Prostate gland (tissue), 2 donors: Measurements from ENCODE around the gene ETFB.

Source experiments
- POLR2A ChIP-seq: fragments of 450-650 bp; IDR thresholded peaks from one replicate; pipeline ENCODE4 v1.6.1; 2016; ENCODE audit warnings: antibody characterized with exemption, mild to moderate bottlenecking
- POLR2AphosphoS5 ChIP-seq: sonication (generic); formaldehyde crosslinking; IDR thresholded peaks from one replicate; pipeline ENCODE4 v1.6.1; 2017; ENCODE audit warnings: antibody characterized with exemption
- TF ChIP-seq, protein P1 (sequence below), 4 experiments: fragments of 200-600 bp in 2 of 4; fragments of 450-650 bp in 2 of 4; sonication (generic) in 2 of 4; IDR thresholded peaks; 1 replicate in 3 of 4; 2 replicates in 1 of 4; pipeline ENCODE4 v1.5.1; 2016 to 2019; ENCODE audit warnings: antibody characterized with exemption in 4 of 4, mild to moderate bottlenecking in 2 of 4, moderate library complexity in 2 of 4

GRCh38 chr19:51351266-51351990 lies 14.8 kb downstream of the ETFB start:
- no peak for TF ChIP-seq POLR2A
- TF ChIP-seq, protein P1, sequence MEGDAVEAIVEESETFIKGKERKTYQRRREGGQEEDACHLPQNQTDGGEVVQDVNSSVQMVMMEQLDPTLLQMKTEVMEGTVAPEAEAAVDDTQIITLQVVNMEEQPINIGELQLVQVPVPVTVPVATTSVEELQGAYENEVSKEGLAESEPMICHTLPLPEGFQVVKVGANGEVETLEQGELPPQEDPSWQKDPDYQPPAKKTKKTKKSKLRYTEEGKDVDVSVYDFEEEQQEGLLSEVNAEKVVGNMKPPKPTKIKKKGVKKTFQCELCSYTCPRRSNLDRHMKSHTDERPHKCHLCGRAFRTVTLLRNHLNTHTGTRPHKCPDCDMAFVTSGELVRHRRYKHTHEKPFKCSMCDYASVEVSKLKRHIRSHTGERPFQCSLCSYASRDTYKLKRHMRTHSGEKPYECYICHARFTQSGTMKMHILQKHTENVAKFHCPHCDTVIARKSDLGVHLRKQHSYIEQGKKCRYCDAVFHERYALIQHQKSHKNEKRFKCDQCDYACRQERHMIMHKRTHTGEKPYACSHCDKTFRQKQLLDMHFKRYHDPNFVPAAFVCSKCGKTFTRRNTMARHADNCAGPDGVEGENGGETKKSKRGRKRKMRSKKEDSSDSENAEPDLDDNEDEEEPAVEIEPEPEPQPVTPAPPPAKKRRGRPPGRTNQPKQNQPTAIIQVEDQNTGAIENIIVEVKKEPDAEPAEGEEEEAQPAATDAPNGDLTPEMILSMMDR (IDR thresholded peaks at IDR 0.05): no peak
- TF ChIP-seq POLR2AphosphoS5: no peak
